H1 (cell line): ENCODE measurements around the gene ELOVL5. TPM values are rescaled to one million over a fixed set of nuclear protein-coding genes. Genes with fewer than 3 reads are reported as not detected.

ENCODE experiments used
- ATF2 ChIP-seq: IDR thresholded peaks from 2 replicates; pipeline ENCODE4 v1.6.1; 2012; ENCODE audit warnings: low read length, inconsistent platforms
- ATF3 ChIP-seq: IDR thresholded peaks from 2 replicates; pipeline ENCODE4 v1.6.1; 2011; ENCODE audit warnings: low read depth, mild to moderate bottlenecking, low read length; ENCODE audit not compliant: insufficient read depth
- CBX8 ChIP-seq: fragments of 300-800, 300-1000 bp; sonication (generic); IDR thresholded peaks from 2 replicates; pipeline ENCODE4 v1.7.1; 2016; ENCODE audit warnings: low read depth, low read length, borderline replicate concordance
- CEBPB ChIP-seq: IDR thresholded peaks from 2 replicates; pipeline ENCODE4 v1.6.1; 2012; ENCODE audit warnings: low read depth, low read length
- EZH2 ChIP-seq: fragments of 200-600 bp; sonication (generic); IDR thresholded peaks from 2 replicates; pipeline ENCODE4 v1.7.1; 2012; ENCODE audit warnings: low read depth, mild to moderate bottlenecking, moderate library complexity, low read length, inconsistent platforms; ENCODE audit not compliant: severe bottlenecking
- KDM1A ChIP-seq: fragments of 200-600, 300-600 bp; sonication (generic); IDR thresholded peaks from 2 replicates; pipeline ENCODE4 v1.7.1; 2016; ENCODE audit warnings: mild to moderate bottlenecking, low read length, borderline replicate concordance
- MAFK ChIP-seq: IDR thresholded peaks from 2 replicates; pipeline ENCODE4 v1.6.1; 2012; ENCODE audit warnings: low read depth, mild to moderate bottlenecking, improper control_type of control experiment, low read length
- MAX ChIP-seq: IDR thresholded peaks from 2 replicates; pipeline ENCODE4 v1.6.1; 2012; ENCODE audit warnings: inconsistent platforms
- RBBP5 ChIP-seq: IDR thresholded peaks from 2 replicates; pipeline ENCODE4 v1.7.1; 2012; ENCODE audit warnings: low read depth, mild to moderate bottlenecking, inconsistent platforms, low read length, moderate library complexity, borderline replicate concordance
- SIN3A ChIP-seq, 2 experiments: IDR thresholded peaks in 1 of 2; conservative IDR thresholded peaks in 1 of 2; 2 replicates each; pipeline ENCODE4 v1.6.1; 2011 to 2012; ENCODE audit warnings: low read length in 2 of 2, improper control_type of control experiment in 1 of 2, low read depth in 1 of 2, mild to moderate bottlenecking in 1 of 2
- SIRT6 ChIP-seq: IDR thresholded peaks from one replicate; pipeline ENCODE4 v1.7.1; 2012; ENCODE audit warnings: low read length, inconsistent platforms
- SP4 ChIP-seq: IDR thresholded peaks from 2 replicates; pipeline ENCODE4 v1.6.1; 2012; ENCODE audit warnings: low read length, inconsistent platforms
- TAF1 ChIP-seq: IDR thresholded peaks from 2 replicates; pipeline ENCODE4 v1.6.1; 2011; ENCODE audit warnings: mild to moderate bottlenecking, low read depth, low read length
- polyA plus RNA-seq, 7 experiments: library from polyadenylated mRNA; depleted of rRNA in 3 of 7; stranded (reverse) in 5 of 7; unstranded in 2 of 7; fragments of >200 nt in 5 of 7; fragments of 200-250 nt in 2 of 7; gene quantifications; 1 replicate in 5 of 7; 2 replicates in 1 of 7; 4 replicates in 1 of 7; pipeline versions ENCODE4 v1.2.1 to v1.2.3, GENCODE V29; 2011 to 2013; ENCODE audit warnings: missing spikeins in 2 of 7, mixed read lengths in 2 of 7
- total RNA-seq: library from RNA; stranded (reverse); fragmentation: NEBNext Ultra II Directional; extraction: Animal tissue kit (Norgen Biotek cat#: 25700); gene quantifications from 2 replicates; pipeline ENCODE4 v1.2.1, GENCODE V29; 2021

ELOVL5 gene
- total and polyA plus RNA-seq, 2 of the 8 experiments (the other 6 are each of a cell fraction or from before 2014, with no cell fraction given): 113 to 156 TPM

GRCh38 chr6:53348371-53349208, at the start of gene ELOVL5 (continued):
- no peak for TF ChIP-seq ATF3
- TF ChIP-seq CBX8: no peak
- TF ChIP-seq KDM1A: 0 out of 2 replicates have a peak, but pooled peaks have one; percentile 20
- no peak for TF ChIP-seq SIRT6
- TF ChIP-seq MAFK: no peak
- peak; percentile 99 for TF ChIP-seq RBBP5
- TF ChIP-seq TAF1: peak; percentile 57
- TF ChIP-seq CEBPB: no peak
- no peak for TF ChIP-seq EZH2
- peak in 1 of 2 experiments; percentile 9; a peak in 1 of 4 replicates for TF ChIP-seq SIN3A (conservative IDR thresholded peaks at IDR 0.05 in 1 of 2, IDR thresholded peaks at IDR 0.05 in 1 of 2; ENCODE audit: low read depth in 1 of 2, low read length in 2 of 2)
- TF ChIP-seq SP4: no peak
- peak; percentile 66 for TF ChIP-seq MAX
- 0 out of 2 replicates have a peak, but pooled peaks have one; percentile 72 for TF ChIP-seq ATF2
